Activated T-helper 1 cell treated with anti-CD3 and anti-CD28 coated beads, Interleukin-12 subunit alpha, Interleukin-12 subunit beta, Interleukin-2, Interleukin-4 antibody, amounts not matched to agents 30 ng/mL and 10 ng/mL and 1 ng/mL, durations not matched to agents 14 hours and 24 hours and 36 hours (primary cell): ENCODE data around the gene EGFR. TPM values are rescaled to one million over a fixed set of nuclear protein-coding genes. Genes with fewer than 3 reads are reported as not detected.

ENCODE experiments used
- DNase-seq: peaks from one replicate; pipeline ENCODE4 v3.0.0; 2021; ENCODE audit warnings: low spot score
- H3K27ac Mint-ChIP-seq: one replicate; pipeline ENCODE4 v1.8.0; 2021; ENCODE audit warnings: mild to moderate bottlenecking, mixed read lengths
- H3K27me3 Mint-ChIP-seq: one replicate; pipeline ENCODE4 v1.8.0; 2022; ENCODE audit warnings: mild to moderate bottlenecking, moderate library complexity, mixed read lengths; ENCODE audit not compliant: insufficient read depth
- H3K36me3 Mint-ChIP-seq: one replicate; pipeline ENCODE4 v1.8.0; 2021; ENCODE audit warnings: low read depth, mixed read lengths
- H3K4me1 Mint-ChIP-seq: one replicate; pipeline ENCODE4 v1.8.0; 2021; ENCODE audit warnings: low read depth, mixed read lengths
- H3K4me3 Mint-ChIP-seq: one replicate; pipeline ENCODE4 v1.8.0; 2021; ENCODE audit warnings: mild to moderate bottlenecking, moderate library complexity, mixed read lengths
- H3K9me3 Mint-ChIP-seq: one replicate; pipeline ENCODE4 v1.8.0; 2021; ENCODE audit warnings: mixed read lengths
- intact Hi-C: fragments of 100-400 bp; cut with micrococcal nuclease; formaldehyde crosslinking; loops from one replicate; pipeline ENCODE4 v1.15.1; 2024
- total RNA-seq: library from RNA; stranded (reverse); gene quantifications from 2 replicates; pipeline ENCODE4 v1.2.3, GENCODE V29; 2022

EGFR gene
- total RNA-seq, 1 donor from 2014 or later = 0.10 TPM

DNA sequence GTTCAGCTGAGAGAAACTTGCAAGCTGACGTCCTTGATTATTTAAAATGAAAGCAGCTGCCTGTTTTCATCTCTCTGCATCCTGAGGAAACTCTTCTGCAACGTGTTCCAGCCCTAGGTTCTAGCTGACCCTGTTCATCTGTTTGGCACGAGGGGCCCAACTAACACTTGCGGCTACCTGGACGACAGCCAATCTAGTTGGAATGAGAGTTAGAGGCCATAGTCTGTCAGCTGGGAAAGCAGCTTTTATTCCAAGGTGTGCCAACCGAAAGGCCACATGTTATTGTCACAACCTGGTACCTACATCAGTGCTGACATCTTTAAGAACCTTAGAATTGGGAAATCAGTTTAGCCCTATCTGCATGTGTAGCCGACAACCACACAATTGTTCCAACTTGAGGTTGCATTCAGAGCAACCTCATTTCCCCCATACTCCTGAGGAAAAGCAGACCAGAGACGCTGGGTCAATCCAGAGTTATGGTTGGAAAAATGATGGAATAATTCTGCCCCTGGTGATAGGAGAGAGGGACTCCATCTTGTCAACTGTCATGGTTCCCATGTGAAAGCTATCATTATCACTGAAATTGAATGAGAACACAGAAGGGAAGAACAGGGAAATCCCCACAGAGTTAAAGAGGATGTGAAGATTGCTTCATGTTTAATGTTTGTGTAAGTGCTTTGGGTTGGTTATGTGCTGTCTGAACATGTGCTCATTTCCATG lies 121.6 kb downstream of the EGFR start:
- H3K4me1 Mint-ChIP-seq = peaks cover 12% of the 10 kb centered on the region
- peaks cover 6% of the 10 kb centered on the region for H3K9me3 Mint-ChIP-seq
- DNase-seq = no peak
- no peaks in the 10 kb centered on the region for H3K36me3 Mint-ChIP-seq
- intact Hi-C loops = no loop called here
- no peak overlapping the region for H3K27ac Mint-ChIP-seq
- no peak overlapping the region for H3K4me3 Mint-ChIP-seq
- peaks cover 16% of the 10 kb centered on the region for H3K27me3 Mint-ChIP-seq

DNA sequence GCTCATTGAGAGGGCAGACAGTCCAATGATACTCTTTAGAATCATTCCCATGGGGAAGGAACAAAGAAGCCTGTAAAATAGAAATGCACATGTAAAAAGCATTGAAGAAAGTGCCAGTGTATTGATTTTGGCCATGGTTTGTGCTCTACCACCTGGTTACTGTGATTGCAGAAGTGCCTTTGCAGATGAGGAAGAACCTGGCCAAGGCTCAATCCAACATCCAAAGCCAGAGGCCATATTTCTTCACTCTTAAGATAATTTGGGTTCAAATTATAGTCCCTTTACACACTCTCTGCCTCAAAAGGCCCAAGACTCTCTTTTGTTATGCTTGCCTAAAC lies 122.1 kb downstream of the EGFR start:
- no peak overlapping the region for H3K4me3 Mint-ChIP-seq
- no peaks in the 10 kb centered on the region for H3K36me3 Mint-ChIP-seq
- DNase-seq = no peak
- intact Hi-C loops = no loop called here
- H3K4me1 Mint-ChIP-seq = peaks cover 12% of the 10 kb centered on the region
- H3K27me3 Mint-ChIP-seq = peaks cover 19% of the 10 kb centered on the region
- H3K27ac Mint-ChIP-seq = no peak overlapping the region
- H3K9me3 Mint-ChIP-seq = peaks cover 6% of the 10 kb centered on the region

DNA sequence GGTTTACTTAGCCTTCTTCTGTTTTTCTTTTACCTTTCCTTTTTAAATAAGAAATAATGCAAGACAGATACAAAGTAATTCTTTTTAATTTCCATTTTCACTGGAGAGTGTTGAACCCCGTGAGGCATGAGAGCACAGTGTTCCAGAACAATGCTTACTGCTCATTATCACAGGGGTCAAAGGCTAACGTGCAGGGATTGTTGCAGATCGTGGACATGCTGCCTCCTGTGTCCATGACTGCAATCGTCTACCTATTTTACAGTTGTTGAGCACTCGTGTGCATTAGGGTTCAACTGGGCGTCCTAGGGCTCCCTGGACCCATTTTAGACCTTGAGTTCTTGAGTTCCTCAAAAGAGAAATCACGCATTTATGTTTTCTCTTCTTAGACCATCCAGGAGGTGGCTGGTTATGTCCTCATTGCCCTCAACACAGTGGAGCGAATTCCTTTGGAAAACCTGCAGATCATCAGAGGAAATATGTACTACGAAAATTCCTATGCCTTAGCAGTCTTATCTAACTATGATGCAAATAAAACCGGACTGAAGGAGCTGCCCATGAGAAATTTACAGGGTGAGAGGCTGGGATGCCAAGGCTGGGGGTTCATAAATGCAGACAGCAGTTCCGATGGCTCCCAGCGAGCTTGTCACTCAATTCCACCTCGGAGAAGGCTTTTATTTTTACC lies 124.2 kb downstream of the EGFR start:
- intact Hi-C loops = no loop called here
- Mint-ChIP-seq H3K4me3 (no peak overlapping the region), H3K4me1 (peaks cover 12% of the 10 kb centered on the region), H3K9me3 (peaks cover 6% of the 10 kb centered on the region), H3K27ac (no peak overlapping the region), H3K27me3 (peaks cover 19% of the 10 kb centered on the region), H3K36me3 (no peaks in the 10 kb centered on the region)
- DNase-seq = no peak

DNA sequence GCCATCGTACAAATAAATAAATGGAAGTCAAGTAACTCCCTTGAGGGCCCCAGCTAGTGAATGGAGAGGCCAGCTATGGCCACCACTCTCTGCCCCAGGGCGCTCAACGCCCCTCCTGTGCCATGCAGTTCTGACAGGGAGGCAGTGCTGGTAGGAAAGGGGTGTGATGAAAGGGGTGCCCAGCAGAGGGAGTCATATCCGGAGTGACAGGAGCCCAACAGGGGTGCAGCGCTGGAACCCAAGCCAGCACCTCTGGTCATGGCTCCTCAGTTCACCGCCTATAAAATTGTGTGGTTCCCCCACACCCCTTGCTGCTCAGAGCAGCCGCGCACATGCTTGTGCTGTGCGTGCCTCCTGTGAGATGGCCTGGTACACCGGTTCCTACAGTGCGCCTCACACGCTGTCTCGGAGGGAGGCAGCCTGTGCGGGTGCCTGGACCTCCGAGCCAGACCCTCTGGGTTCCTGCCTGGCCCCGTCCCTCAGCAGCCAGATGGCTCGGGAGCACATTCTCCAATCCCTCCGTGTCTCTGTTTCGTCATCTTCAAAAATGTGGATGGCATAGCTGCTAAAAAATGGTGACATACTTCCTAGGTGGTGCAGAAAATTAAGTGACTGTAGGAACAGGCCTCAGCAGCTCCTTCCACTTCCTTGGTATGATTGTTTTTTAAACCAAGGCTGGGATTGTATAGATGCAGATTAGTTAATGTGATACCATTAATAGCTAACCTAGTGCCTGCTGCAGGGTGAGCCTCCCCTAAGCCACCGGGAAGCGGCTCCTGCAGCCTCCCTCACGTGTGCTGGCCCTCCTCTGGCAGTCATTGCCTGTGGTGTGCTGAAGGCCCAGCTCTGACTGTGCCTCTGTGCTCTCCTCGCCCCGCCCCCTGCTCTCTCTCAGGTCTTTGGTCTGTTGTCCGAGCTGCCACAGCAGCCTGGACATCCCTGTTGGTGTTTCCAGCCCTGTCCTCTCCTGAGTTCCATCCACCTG lies 125.8 kb downstream of the EGFR start:
- peaks cover 12% of the 10 kb centered on the region for H3K4me1 Mint-ChIP-seq
- H3K27ac Mint-ChIP-seq = no peak overlapping the region
- H3K36me3 Mint-ChIP-seq = no peaks in the 10 kb centered on the region
- H3K27me3 Mint-ChIP-seq = peaks cover 17% of the 10 kb centered on the region
- intact Hi-C loops = no loop called here
- no peak for DNase-seq
- no peak overlapping the region for H3K4me3 Mint-ChIP-seq
- H3K9me3 Mint-ChIP-seq = no peaks in the 10 kb centered on the region

DNA sequence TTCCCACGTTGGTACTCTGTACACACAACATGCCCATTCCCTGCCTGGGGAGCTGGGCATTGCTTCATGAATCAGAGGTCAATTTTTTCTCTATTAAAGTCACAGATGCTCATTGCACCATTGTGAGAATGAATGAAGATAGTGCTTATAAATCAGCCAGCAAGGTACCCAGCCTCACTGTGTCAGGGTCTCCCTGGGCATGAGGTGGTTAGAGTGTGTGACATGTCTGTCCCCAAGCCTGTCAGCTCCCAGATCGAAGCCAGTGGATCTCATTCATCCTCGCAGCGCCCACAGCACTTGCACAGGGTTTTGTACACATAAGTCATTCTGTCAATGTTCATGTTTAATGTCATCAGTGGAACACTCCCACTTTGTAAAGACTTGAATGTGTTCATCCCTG lies 126.8 kb downstream of the EGFR start:
- Mint-ChIP-seq H3K4me1 (peaks cover 7% of the 10 kb centered on the region), H3K27me3 (peaks cover 17% of the 10 kb centered on the region), H3K4me3 (no peak overlapping the region), H3K9me3 (no peaks in the 10 kb centered on the region), H3K36me3 (no peaks in the 10 kb centered on the region), H3K27ac (no peak overlapping the region)
- intact Hi-C loops = no loop called here
- no peak for DNase-seq

GRCh38 chr7:55147101-55147500 lies 128.3 kb downstream of the EGFR start:
- Mint-ChIP-seq H3K27me3 (peaks cover 17% of the 10 kb centered on the region), H3K9me3 (no peaks in the 10 kb centered on the region), H3K36me3 (no peaks in the 10 kb centered on the region), H3K27ac (no peak overlapping the region), H3K4me1 (no peaks in the 10 kb centered on the region), H3K4me3 (no peak overlapping the region)
- intact Hi-C loops = no loop called here
- no peak for DNase-seq

GRCh38 chr7:55147736-55148135 lies 128.9 kb downstream of the EGFR start:
- peaks cover 17% of the 10 kb centered on the region for H3K27me3 Mint-ChIP-seq
- no peaks in the 10 kb centered on the region for H3K9me3 Mint-ChIP-seq
- H3K4me1 Mint-ChIP-seq = no peaks in the 10 kb centered on the region
- no peak overlapping the region for H3K27ac Mint-ChIP-seq
- no peak for DNase-seq
- intact Hi-C loops = no loop called here
- no peak overlapping the region for H3K4me3 Mint-ChIP-seq
- H3K36me3 Mint-ChIP-seq = no peaks in the 10 kb centered on the region

DNA sequence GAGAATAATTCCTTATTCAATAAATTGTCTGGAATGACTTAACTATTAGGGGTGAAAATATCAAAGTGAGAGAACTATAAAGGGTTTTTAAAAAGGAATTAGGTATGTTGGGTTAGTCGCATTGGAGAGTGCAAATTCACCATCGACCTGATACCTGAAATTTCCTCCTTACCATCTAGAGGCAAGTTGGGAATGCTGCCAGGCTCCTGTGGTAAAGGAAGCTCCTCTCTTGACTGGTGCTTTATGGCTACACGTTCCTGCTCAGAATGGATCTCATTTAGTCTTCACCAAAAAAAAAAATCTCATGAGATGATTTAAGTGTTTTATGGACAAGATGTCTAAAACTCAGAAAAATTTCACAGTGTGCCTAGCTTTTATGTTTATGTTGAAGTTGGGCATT lies 129.8 kb downstream of the EGFR start:
- Mint-ChIP-seq H3K36me3 (no peaks in the 10 kb centered on the region), H3K27me3 (peaks cover 11% of the 10 kb centered on the region)

GRCh38 chr7:55149001-55149400 lies 130.2 kb downstream of the EGFR start:
- intact Hi-C loops = no loop called here
- no peak for DNase-seq
- no peaks in the 10 kb centered on the region for H3K9me3 Mint-ChIP-seq
- H3K36me3 Mint-ChIP-seq = no peaks in the 10 kb centered on the region
- H3K4me1 Mint-ChIP-seq = no peaks in the 10 kb centered on the region
- H3K27me3 Mint-ChIP-seq = peaks cover 8% of the 10 kb centered on the region
- no peak overlapping the region for H3K4me3 Mint-ChIP-seq
- H3K27ac Mint-ChIP-seq = no peak overlapping the region

More for the DNA sequence above, 129.8 kb downstream of the EGFR start:
- H3K27ac Mint-ChIP-seq = no peak overlapping the region
- H3K9me3 Mint-ChIP-seq = no peaks in the 10 kb centered on the region
- H3K4me3 Mint-ChIP-seq = no peak overlapping the region
- no peak for DNase-seq
- intact Hi-C loops = no loop called here
- H3K4me1 Mint-ChIP-seq = no peaks in the 10 kb centered on the region

- H3K4me3 Mint-ChIP-seq = no peak overlapping the region
- no peaks in the 10 kb centered on the region for H3K4me1 Mint-ChIP-seq
- peaks cover 8% of the 10 kb centered on the region for H3K27me3 Mint-ChIP-seq
- no peaks in the 10 kb centered on the region for H3K36me3 Mint-ChIP-seq
- intact Hi-C loops = no loop called here
- no peak overlapping the region for H3K27ac Mint-ChIP-seq
- H3K9me3 Mint-ChIP-seq = no peaks in the 10 kb centered on the region
- DNase-seq = no peak
Measured at GRCh38 chr7:55150166-55150565, 131.3 kb downstream of the EGFR start.

DNA sequence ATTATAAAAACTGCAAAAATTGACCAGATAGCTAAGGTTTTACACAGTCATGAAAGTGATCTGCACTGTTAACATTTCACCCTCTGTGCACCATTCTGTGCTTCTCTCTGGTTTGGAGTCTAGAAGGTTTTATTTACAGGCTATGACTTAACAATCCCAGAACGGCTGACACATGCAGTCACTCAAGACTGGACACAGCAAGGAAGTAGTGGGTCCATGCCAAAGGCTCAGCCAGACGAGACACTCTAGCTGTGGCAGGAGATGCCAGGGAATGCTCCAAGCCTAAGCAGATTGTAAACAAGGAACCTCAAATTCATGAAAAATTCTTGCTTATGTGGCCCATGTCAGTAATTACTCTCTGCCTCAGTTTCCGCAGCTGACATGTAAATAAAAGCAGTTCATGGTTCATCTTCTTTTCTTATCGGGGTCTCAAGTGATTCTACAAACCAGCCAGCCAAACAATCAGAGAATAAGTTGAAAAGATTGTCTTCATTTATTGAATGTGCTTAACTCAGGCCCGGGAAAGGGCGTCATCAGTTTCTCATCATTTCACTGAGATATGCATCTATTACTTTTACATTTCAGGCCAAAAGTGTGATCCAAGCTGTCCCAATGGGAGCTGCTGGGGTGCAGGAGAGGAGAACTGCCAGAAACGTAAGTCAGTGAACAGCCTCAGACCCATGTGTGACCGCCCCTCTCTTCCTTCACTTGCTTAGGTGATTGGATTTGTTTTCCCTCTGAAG lies 132.1 kb downstream of the EGFR start:
- Mint-ChIP-seq H3K9me3 (no peaks in the 10 kb centered on the region), H3K27ac (no peak overlapping the region), H3K4me1 (no peaks in the 10 kb centered on the region), H3K27me3 (peaks cover 5% of the 10 kb centered on the region), H3K36me3 (no peaks in the 10 kb centered on the region), H3K4me3 (no peak overlapping the region)
- intact Hi-C loops = no loop called here
- no peak for DNase-seq

DNA sequence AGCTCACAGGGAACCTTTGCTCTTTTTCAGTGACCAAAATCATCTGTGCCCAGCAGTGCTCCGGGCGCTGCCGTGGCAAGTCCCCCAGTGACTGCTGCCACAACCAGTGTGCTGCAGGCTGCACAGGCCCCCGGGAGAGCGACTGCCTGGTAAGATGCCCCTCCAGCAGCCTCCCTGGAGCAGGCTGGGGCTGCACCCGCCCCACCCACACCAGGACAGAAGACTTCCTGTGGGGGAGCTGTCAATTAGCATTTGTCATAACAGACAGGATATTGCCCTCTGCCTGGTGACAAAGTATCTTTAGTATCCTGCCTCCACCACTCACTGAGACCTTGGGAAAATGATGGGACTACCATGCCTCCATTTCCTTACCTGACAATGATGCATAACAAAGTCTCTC lies 133.7 kb downstream of the EGFR start:
- H3K4me3 Mint-ChIP-seq = no peak overlapping the region
- H3K27ac Mint-ChIP-seq = no peak overlapping the region
- intact Hi-C loops = no loop called here
- no peaks in the 10 kb centered on the region for H3K36me3 Mint-ChIP-seq
- no peaks in the 10 kb centered on the region for H3K4me1 Mint-ChIP-seq
- no peaks in the 10 kb centered on the region for H3K9me3 Mint-ChIP-seq
- H3K27me3 Mint-ChIP-seq = peaks cover 10% of the 10 kb centered on the region
- no peak for DNase-seq
